H9 (cell line): Measurements from ENCODE around the gene CTSE. TPM values are rescaled to one million over a fixed set of nuclear protein-coding genes. Genes with fewer than 3 reads are reported as not detected.
A peak's percentile ranks its signal among the peaks of the same experiment; 100 is the strongest.

Experiments used
- DNase-seq: peaks from one replicate; pipeline ENCODE4 v3.0.0-alpha.2; 2017
- H2AFZ ChIP-seq: one replicate; pipeline ENCODE4 v1.6.1; 2013; ENCODE audit warnings: mild to moderate bottlenecking, low read length, control low read depth, moderate library complexity
- H2AK5ac ChIP-seq: 2 replicates; pipeline ENCODE4 v1.6.1; 2013; ENCODE audit warnings: low read length, control low read depth, mixed read lengths; ENCODE audit not compliant: insufficient read length
- H2BK120ac ChIP-seq: one replicate; pipeline ENCODE4 v1.6.1; 2013; ENCODE audit warnings: low read depth, mild to moderate bottlenecking, low read length, control low read depth, inconsistent platforms; ENCODE audit not compliant: poor library complexity, severe bottlenecking
- H2BK12ac ChIP-seq: 2 replicates; pipeline ENCODE4 v1.6.1; 2013; ENCODE audit warnings: low read length, control low read depth, mixed read lengths, low read depth; ENCODE audit not compliant: insufficient read length
- H2BK15ac ChIP-seq: 2 replicates; pipeline ENCODE4 v1.6.1; 2013; ENCODE audit warnings: low read depth, low read length, control low read depth
- H2BK20ac ChIP-seq: one replicate; pipeline ENCODE4 v1.6.1; 2013; ENCODE audit warnings: low read depth, mild to moderate bottlenecking, low read length, control low read depth, inconsistent platforms; ENCODE audit not compliant: poor library complexity, severe bottlenecking
- H2BK5ac ChIP-seq: 2 replicates; pipeline ENCODE4 v1.6.1; 2013; ENCODE audit warnings: low read length, control low read depth, mixed read lengths; ENCODE audit not compliant: insufficient read length
- H3K14ac ChIP-seq: 2 replicates; pipeline ENCODE4 v1.6.1; 2013; ENCODE audit warnings: low read length, control low read depth; ENCODE audit not compliant: insufficient read depth
- H3K18ac ChIP-seq: 2 replicates; pipeline ENCODE4 v1.6.1; 2013; ENCODE audit warnings: low read depth, mild to moderate bottlenecking, mixed read lengths, low read length, control low read depth; ENCODE audit not compliant: insufficient read length
- H3K23ac ChIP-seq: 2 replicates; pipeline ENCODE4 v1.6.1; 2013; ENCODE audit warnings: low read length, control low read depth, mixed read lengths, low read depth; ENCODE audit not compliant: insufficient read length
- H3K23me2 ChIP-seq: 2 replicates; pipeline ENCODE4 v1.6.1; 2013; ENCODE audit warnings: low read depth, mild to moderate bottlenecking, mixed read lengths, low read length, control low read depth; ENCODE audit not compliant: insufficient read length, poor library complexity, severe bottlenecking
- H3K27ac ChIP-seq: 2 replicates; pipeline ENCODE4 v1.5.1; 2013; ENCODE audit warnings: low read length, control low read depth, mixed read lengths, low read depth; ENCODE audit not compliant: insufficient read length
- H3K27me3 ChIP-seq: 2 replicates; pipeline ENCODE4 v1.6.1; 2013; ENCODE audit warnings: low read length, control low read depth, inconsistent platforms; ENCODE audit not compliant: insufficient read depth
- H3K4ac ChIP-seq: 2 replicates; pipeline ENCODE4 v1.6.1; 2013; ENCODE audit warnings: low read depth, mild to moderate bottlenecking, control low read depth, inconsistent platforms, low read length, moderate library complexity
- H3K4me1 ChIP-seq: 2 replicates; pipeline ENCODE4 v1.6.1; 2013; ENCODE audit warnings: low read length, control low read depth, inconsistent platforms; ENCODE audit not compliant: insufficient read depth
- H3K4me2 ChIP-seq: 2 replicates; pipeline ENCODE4 v1.6.1; 2013; ENCODE audit warnings: low read length, control low read depth, mixed read lengths; ENCODE audit not compliant: insufficient read length, insufficient read depth
- H3K56ac ChIP-seq: 2 replicates; pipeline ENCODE4 v1.6.1; 2013; ENCODE audit warnings: low read depth, mild to moderate bottlenecking, mixed read lengths, low read length, control low read depth; ENCODE audit not compliant: insufficient read length
- H3K79me1 ChIP-seq: 2 replicates; pipeline ENCODE4 v1.6.1; 2013; ENCODE audit warnings: low read depth, mild to moderate bottlenecking, moderate library complexity, low read length, control low read depth, inconsistent platforms; ENCODE audit not compliant: insufficient read depth, poor library complexity, severe bottlenecking
- H3K79me2 ChIP-seq: 2 replicates; pipeline ENCODE4 v1.6.1; 2013; ENCODE audit warnings: low read length, control low read depth, inconsistent platforms; ENCODE audit not compliant: insufficient read depth
- H3K9ac ChIP-seq: 2 replicates; pipeline ENCODE4 v1.6.1; 2013; ENCODE audit warnings: low read length, control low read depth, mixed read lengths; ENCODE audit not compliant: insufficient read length; ENCODE audit errors: extremely low read depth
- H3K9me3 ChIP-seq: one replicate; pipeline ENCODE4 v1.6.1; 2013; ENCODE audit warnings: low read depth, low read length, inconsistent platforms; ENCODE audit not compliant: control insufficient read depth
- H3T11ph ChIP-seq: one replicate; pipeline ENCODE4 v1.6.1; 2013; ENCODE audit warnings: mild to moderate bottlenecking, low read length, control low read depth, inconsistent platforms
- H4K20me1 ChIP-seq: one replicate; pipeline ENCODE4 v1.6.1; 2013; ENCODE audit not compliant: control insufficient read depth, insufficient read length, insufficient read depth
- H4K5ac ChIP-seq: 2 replicates; pipeline ENCODE4 v1.6.1; 2013; ENCODE audit warnings: low read depth, mild to moderate bottlenecking, mixed read lengths, low read length, control low read depth; ENCODE audit not compliant: insufficient read length
- H4K8ac ChIP-seq: replicated peaks from 2 replicates; pipeline ENCODE4 v1.6.1; 2013; ENCODE audit warnings: low read length, control low read depth, mixed read lengths, low read depth; ENCODE audit not compliant: insufficient read length
- H4K91ac ChIP-seq: 2 replicates; pipeline ENCODE4 v1.6.1; 2013; ENCODE audit warnings: low read depth, mild to moderate bottlenecking, moderate library complexity, mixed read lengths, low read length, control low read depth; ENCODE audit not compliant: insufficient read length
- H3K27ac Mint-ChIP-seq, 3 experiments: 2 replicates in 2 of 3; 3 replicates in 1 of 3; pipeline ENCODE4 v1.8.0; 2020 to 2021; ENCODE audit warnings: mixed read lengths in 3 of 3, mild to moderate bottlenecking in 1 of 3, moderate library complexity in 1 of 3
- H3K27me3 Mint-ChIP-seq: 2 replicates; pipeline ENCODE4 v1.8.0; 2021; ENCODE audit warnings: low read depth, mild to moderate bottlenecking, moderate library complexity, mixed read lengths
- H3K36me3 Mint-ChIP-seq, 3 experiments: 2 replicates in 2 of 3; 3 replicates in 1 of 3; pipeline ENCODE4 v1.8.0; 2020 to 2021; ENCODE audit warnings: low read depth in 3 of 3, mixed read lengths in 3 of 3; ENCODE audit not compliant: insufficient read depth in 1 of 3
- H3K4me1 Mint-ChIP-seq, 2 experiments: 2 replicates each; pipeline ENCODE4 v1.8.0; 2020; ENCODE audit warnings: mixed read lengths in 2 of 2
- H3K4me3 Mint-ChIP-seq, 2 experiments: 2 replicates in 1 of 2; 3 replicates in 1 of 2; pipeline ENCODE4 v1.8.0; 2020 to 2021; ENCODE audit warnings: mild to moderate bottlenecking in 2 of 2, mixed read lengths in 2 of 2, moderate library complexity in 1 of 2
- H3K9me3 Mint-ChIP-seq, 2 experiments: 2 replicates in 1 of 2; 3 replicates in 1 of 2; pipeline ENCODE4 v1.8.0; 2020; ENCODE audit warnings: mild to moderate bottlenecking in 2 of 2, mixed read lengths in 2 of 2, moderate library complexity in 1 of 2
- WGBS: extraction: QIAGEN DNeasy Blood & Tissue Kit; methylation state at CpG from one replicate; pipeline ENCODE4 v1.1.7; 2013; ENCODE audit warnings: missing lambda C conversion rate, low lambda C conversion rate, mixed read lengths; ENCODE audit not compliant: insufficient read length; ENCODE audit errors: extremely low coverage; 5-methylcytosine and 5-hydroxymethylcytosine counted together
- total RNA-seq: library from RNA; stranded (reverse); gene quantifications from 2 replicates; pipeline ENCODE4 v1.2.1, GENCODE V29; 2021
- TF ChIP-seq, protein P1 (sequence below): fragments of 200-600 bp; sonication (generic); conservative IDR thresholded peaks from 3 replicates; pipeline ENCODE4 v1.8.0; 2021; ENCODE audit warnings: antibody characterized with exemption, mild to moderate bottlenecking

CTSE gene
- total RNA-seq, 1 experiment from 2014 or later: not detected

DNA sequence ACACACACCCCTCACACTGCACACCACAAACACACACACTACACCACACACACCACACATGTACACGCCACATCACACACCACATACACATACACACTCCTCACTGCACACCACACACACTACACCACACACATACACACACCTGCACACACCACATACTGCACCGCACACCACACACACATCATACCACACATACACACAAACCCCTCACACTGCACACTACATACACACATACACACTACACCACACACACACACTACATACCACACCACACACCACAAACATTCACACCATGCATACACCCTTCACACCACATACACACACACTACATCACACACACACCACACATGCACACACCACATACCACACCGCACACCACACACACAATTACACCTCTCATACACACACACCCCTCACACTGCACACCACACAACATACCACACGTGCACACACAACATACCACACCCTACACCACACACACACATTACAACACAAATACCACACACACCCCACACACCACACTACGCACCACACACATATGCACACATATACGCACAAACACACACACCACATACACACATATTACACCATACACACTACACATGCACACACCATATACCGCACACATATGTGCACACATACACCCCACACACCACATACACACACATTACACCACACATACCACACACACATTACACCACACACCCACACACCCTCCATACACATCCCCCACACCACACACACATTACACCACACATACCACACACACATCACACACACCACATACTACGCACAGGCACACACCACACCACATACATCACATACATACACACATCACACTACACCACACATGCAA lies 50.1 kb downstream of the CTSE start:
- Mint-ChIP-seq H3K27ac (no peak overlapping the region), H3K27me3 (no peaks in the 10 kb centered on the region), H3K36me3 (peaks cover 0 to 1% (median 0%) of the 10 kb centered on the region in 3 experiments; a peak in 3 of 7 replicates), H3K4me3 (no peak overlapping the region; a peak in 1 of 5 replicates), H3K9me3 (peaks cover 4 to 16% of the 10 kb centered on the region in 2 experiments; a peak in 3 of 5 replicates), H3K4me1 (peaks cover 0 to 8% of the 10 kb centered on the region in 2 experiments; a peak in 2 of 4 replicates)
- Histone ChIP-seq H3K23me2 (no peaks in the 10 kb centered on the region), H3K27ac (no peak overlapping the region), H3T11ph (no peak overlapping the region), H2BK12ac (no peak overlapping the region), H3K9ac (no peak overlapping the region), H2AK5ac (no peak overlapping the region), H4K8ac (peak overlapping the region; percentile 3), H3K79me1 (no peaks in the 10 kb centered on the region), H3K79me2 (no peaks in the 10 kb centered on the region), H3K4me1 (no peaks in the 10 kb centered on the region), H4K20me1 (peaks cover 3% of the 10 kb centered on the region), H3K27me3 (no peaks in the 10 kb centered on the region), H2BK120ac (no peak overlapping the region), H3K18ac (no peak overlapping the region), H2BK15ac (no peak overlapping the region), H3K14ac (no peak overlapping the region), H3K56ac (no peak overlapping the region), H2BK5ac (no peak overlapping the region), H3K4me2 (no peak overlapping the region), H3K23ac (no peak overlapping the region), H3K4ac (no peak overlapping the region), H2BK20ac (no peak overlapping the region), H2AFZ (no peak overlapping the region), H4K5ac (peak overlapping the region; percentile 5), H3K9me3 (no peaks in the 10 kb centered on the region), H4K91ac (no peak overlapping the region)
- WGBS: 100% methylated on average over 8 of the region's 8 CpGs
- DNase-seq: no peak
- TF ChIP-seq, protein P1, sequence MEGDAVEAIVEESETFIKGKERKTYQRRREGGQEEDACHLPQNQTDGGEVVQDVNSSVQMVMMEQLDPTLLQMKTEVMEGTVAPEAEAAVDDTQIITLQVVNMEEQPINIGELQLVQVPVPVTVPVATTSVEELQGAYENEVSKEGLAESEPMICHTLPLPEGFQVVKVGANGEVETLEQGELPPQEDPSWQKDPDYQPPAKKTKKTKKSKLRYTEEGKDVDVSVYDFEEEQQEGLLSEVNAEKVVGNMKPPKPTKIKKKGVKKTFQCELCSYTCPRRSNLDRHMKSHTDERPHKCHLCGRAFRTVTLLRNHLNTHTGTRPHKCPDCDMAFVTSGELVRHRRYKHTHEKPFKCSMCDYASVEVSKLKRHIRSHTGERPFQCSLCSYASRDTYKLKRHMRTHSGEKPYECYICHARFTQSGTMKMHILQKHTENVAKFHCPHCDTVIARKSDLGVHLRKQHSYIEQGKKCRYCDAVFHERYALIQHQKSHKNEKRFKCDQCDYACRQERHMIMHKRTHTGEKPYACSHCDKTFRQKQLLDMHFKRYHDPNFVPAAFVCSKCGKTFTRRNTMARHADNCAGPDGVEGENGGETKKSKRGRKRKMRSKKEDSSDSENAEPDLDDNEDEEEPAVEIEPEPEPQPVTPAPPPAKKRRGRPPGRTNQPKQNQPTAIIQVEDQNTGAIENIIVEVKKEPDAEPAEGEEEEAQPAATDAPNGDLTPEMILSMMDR: no peak
